MCF 10A (cell line): ENCODE results near the gene SPTB. TPM values are rescaled to one million over a fixed set of nuclear protein-coding genes. Genes with fewer than 3 reads are reported as not detected.

Source experiments
- BruUV-seq: library from RNA; stranded (reverse); fragments of 400-500 nt; replicated peaks from 2 replicates; lab custom pipeline; 2021; lab: Mats Ljungman, UMichigan
- CTCF ChIA-PET: fragments of 300-600 bp; sonication (Branson Sonifier 250); formaldehyde crosslinking; extraction: SDS; loops from one replicate; lab custom pipeline; 2021; ENCODE audit warnings: antibody characterized with exemption, inconsistent platforms; lab: Yijun Ruan, JAX
- POLR2A ChIA-PET: fragments of 300-600, 350-650 bp; sonication (Branson Sonifier 250); formaldehyde crosslinking; extraction: SDS; loops from one replicate; lab custom pipeline; 2020; ENCODE audit warnings: antibody characterized with exemption, inconsistent platforms; lab: Yijun Ruan, JAX
- DNase-seq: peaks from one replicate; pipeline ENCODE4 v3.0.0-alpha.2; 2018; ENCODE audit not compliant: unreplicated experiment
- H3K27ac Mint-ChIP-seq: one replicate; pipeline ENCODE4 v1.8.0; 2022; ENCODE audit warnings: mild to moderate bottlenecking, low read depth, mixed read lengths; ENCODE audit not compliant: unreplicated experiment
- H3K27me3 Mint-ChIP-seq: one replicate; pipeline ENCODE4 v1.8.0; 2022; ENCODE audit warnings: mixed read lengths; ENCODE audit not compliant: insufficient read depth, unreplicated experiment
- H3K36me3 Mint-ChIP-seq: one replicate; pipeline ENCODE4 v1.8.0; 2022; ENCODE audit warnings: mild to moderate bottlenecking, moderate library complexity, mixed read lengths; ENCODE audit not compliant: insufficient read depth, unreplicated experiment
- H3K4me1 Mint-ChIP-seq: one replicate; pipeline ENCODE4 v1.8.0; 2022; ENCODE audit warnings: mixed read lengths; ENCODE audit not compliant: insufficient read depth, unreplicated experiment
- H3K4me3 Mint-ChIP-seq: one replicate; pipeline ENCODE4 v1.8.0; 2022; ENCODE audit warnings: mild to moderate bottlenecking, moderate library complexity, mixed read lengths; ENCODE audit not compliant: unreplicated experiment
- H3K9me3 Mint-ChIP-seq: one replicate; pipeline ENCODE4 v1.8.0; 2022; ENCODE audit warnings: mixed read lengths; ENCODE audit not compliant: unreplicated experiment
- CTCF ChIP-seq: fragments of 200-600 bp; IDR thresholded peaks from one replicate; pipeline ENCODE4 v1.8.0; 2022; ENCODE audit warnings: antibody characterized with exemption, mild to moderate bottlenecking; ENCODE audit not compliant: unreplicated experiment
- intact Hi-C: fragments of 100-400 bp; cut with micrococcal nuclease; formaldehyde crosslinking; loops from 2 replicates; pipeline ENCODE4 v1.14.1; 2022
- total RNA-seq: library from RNA; stranded (reverse); gene quantifications from 2 replicates; pipeline ENCODE4 v1.2.3, GENCODE V29; 2022

Gene SPTB
- total RNA-seq, 1 experiment from 2014 or later, result 1.3 TPM

GRCh38 chr14:64771161-64771560, 108.5 kb downstream of the SPTB start:
- no peaks in the 10 kb centered on the region for H3K27me3 Mint-ChIP-seq
- intact Hi-C loops, result no loop called here
- TF ChIP-seq CTCF, result no peak
- H3K4me3 Mint-ChIP-seq, result no peak overlapping the region
- H3K4me1 Mint-ChIP-seq, result peaks cover 8% of the 10 kb centered on the region
- BruUV-seq, result no TSS peak
- no peak for DNase-seq
- ChIA-PET POLR2A (interaction anchor here (0.6 kb wide), 1 partner anchor 253 kb away, joined by 3 read pairs; no protein-coding TSS in a partner anchor), CTCF (interaction anchor here (1.0 to 1.1 kb wide), 2 partner anchors 52 to 140 kb away, joined by 3 read pairs; no protein-coding TSS in a partner anchor)
- no peaks in the 10 kb centered on the region for H3K9me3 Mint-ChIP-seq
- no peak overlapping the region for H3K27ac Mint-ChIP-seq
- H3K36me3 Mint-ChIP-seq, result no peaks in the 10 kb centered on the region

GRCh38 chr14:64770751-64771150, 109.0 kb downstream of the SPTB start:
- Mint-ChIP-seq H3K27ac (no peak overlapping the region), H3K4me1 (peaks cover 12% of the 10 kb centered on the region), H3K27me3 (no peaks in the 10 kb centered on the region), H3K9me3 (no peaks in the 10 kb centered on the region), H3K36me3 (no peaks in the 10 kb centered on the region), H3K4me3 (no peak overlapping the region)
- DNase-seq, result no peak
- intact Hi-C loops, result no loop called here
- no TSS peak for BruUV-seq
- ChIA-PET POLR2A (interaction anchor here (0.6 kb wide), 1 partner anchor 253 kb away, joined by 3 read pairs; no protein-coding TSS in a partner anchor), CTCF (interaction anchor here (1.0 to 1.1 kb wide), 2 partner anchors 52 to 140 kb away, joined by 3 read pairs; no protein-coding TSS in a partner anchor)
- TF ChIP-seq CTCF, result no peak

- Mint-ChIP-seq H3K27ac (no peak overlapping the region), H3K36me3 (no peaks in the 10 kb centered on the region), H3K4me3 (no peak overlapping the region), H3K27me3 (no peaks in the 10 kb centered on the region), H3K4me1 (peaks cover 15% of the 10 kb centered on the region), H3K9me3 (no peaks in the 10 kb centered on the region)
- intact Hi-C loops, result no loop called here
- TF ChIP-seq CTCF, result no peak
- DNase-seq, result no peak
- CTCF ChIA-PET, result interaction anchor here (0.6 to 1.5 kb wide), 4 partner anchors 31 to 122 kb away, joined by 3 to 4 read pairs (median 3); no protein-coding TSS in a partner anchor
- no TSS peak for BruUV-seq
- POLR2A ChIA-PET, result interaction anchor here (1.5 kb wide), 1 partner anchor 9 kb away, joined by 4 read pairs; no protein-coding TSS in a partner anchor
Observed at GRCh38 chr14:64769096-64770020, 110.3 kb downstream of the SPTB start.

GRCh38 chr14:64768401-64769095, 111.2 kb downstream of the SPTB start:
- no peak overlapping the region for H3K4me3 Mint-ChIP-seq
- H3K27me3 Mint-ChIP-seq, result no peaks in the 10 kb centered on the region
- H3K36me3 Mint-ChIP-seq, result no peaks in the 10 kb centered on the region
- DNase-seq, result no peak
- H3K9me3 Mint-ChIP-seq, result no peaks in the 10 kb centered on the region
- CTCF ChIA-PET, result interaction anchor here (0.6 to 1.6 kb wide), 8 partner anchors 32 to 143 kb away, joined by 3 to 5 read pairs (median 3); no protein-coding TSS in a partner anchor
- no TSS peak for BruUV-seq
- peaks cover 19% of the 10 kb centered on the region for H3K4me1 Mint-ChIP-seq
- no peak overlapping the region for H3K27ac Mint-ChIP-seq
- intact Hi-C loops, result no loop called here
- POLR2A ChIA-PET, result interaction anchor here (0.6 to 0.7 kb wide), 2 partner anchors 102 to 109 kb away, joined by 3 read pairs; no protein-coding TSS in a partner anchor
- no peak for TF ChIP-seq CTCF
